ENCODE measurements around the gene GNB1. TPM values are rescaled to one million over a fixed set of nuclear protein-coding genes. Genes with fewer than 3 reads are reported as not detected.

GNB1 gene
- total and polyA plus RNA-seq, 10 of the 15 experiments (the other 5 are each of a cell fraction or from before 2014, with no cell fraction given) = 23.0 to 392 (median 93.9) TPM

DNA sequence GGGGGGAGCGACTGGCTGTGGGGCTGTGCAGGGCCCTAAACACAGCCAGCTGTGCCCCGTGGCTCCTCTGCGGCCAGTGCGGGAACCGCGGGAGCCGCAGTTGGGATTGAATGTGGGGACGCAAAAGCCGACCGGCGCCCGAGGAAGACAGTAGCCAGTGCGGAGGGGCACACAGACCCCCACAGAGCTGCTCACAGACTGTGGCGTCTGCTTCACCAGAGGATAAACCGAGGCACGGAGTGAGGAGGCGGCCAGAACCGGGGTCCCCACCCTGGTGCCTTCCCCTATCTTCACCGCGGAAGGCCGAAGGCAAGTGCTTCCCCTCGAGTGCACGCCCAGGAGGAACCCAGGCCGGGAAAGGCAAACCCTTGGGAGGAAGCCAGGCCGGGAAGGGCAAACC lies 36.9 kb upstream of the GNB1 start:
- H3K27ac ChIP-seq (ENCODE audit: control insufficient read depth, insufficient read depth) = no peak overlapping the region
- BruUV-seq (replicated peaks) = no TSS peak
- no peak for DNase-seq (ENCODE audit: low read depth, low spot score)
- no peak overlapping the region for H2AFZ ChIP-seq (ENCODE audit: control insufficient read depth, low read depth, low read length)
- no peak overlapping the region for H3K4me3 ChIP-seq
- H3K4me2 ChIP-seq (ENCODE audit: control insufficient read depth, insufficient read depth) = no peak overlapping the region
- H3K27me3 ChIP-seq (replicated peaks in 1 of 2; ENCODE audit: control insufficient read depth in 2 of 2, insufficient read depth in 2 of 2, low read length in 1 of 2) = no peaks in the 10 kb centered on the region
- FAIRE-seq = no peak
- H3K9ac ChIP-seq (ENCODE audit: control insufficient read depth, insufficient read depth, low read length) = no peak overlapping the region
- WGBS (ENCODE audit: insufficient coverage, insufficient replicate concordance, low lambda C conversion rate, missing lambda C conversion rate) = 59% methylated on average over 24 of the region's 25 CpGs
- TF ChIP-seq, protein P1, sequence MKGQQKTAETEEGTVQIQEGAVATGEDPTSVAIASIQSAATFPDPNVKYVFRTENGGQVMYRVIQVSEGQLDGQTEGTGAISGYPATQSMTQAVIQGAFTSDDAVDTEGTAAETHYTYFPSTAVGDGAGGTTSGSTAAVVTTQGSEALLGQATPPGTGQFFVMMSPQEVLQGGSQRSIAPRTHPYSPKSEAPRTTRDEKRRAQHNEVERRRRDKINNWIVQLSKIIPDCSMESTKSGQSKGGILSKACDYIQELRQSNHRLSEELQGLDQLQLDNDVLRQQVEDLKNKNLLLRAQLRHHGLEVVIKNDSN (IDR thresholded peaks at IDR 0.05; ENCODE audit: borderline replicate concordance, extremely low read length, insufficient read depth, low read depth, low read length) = no peak
- TF ChIP-seq RCOR1 (conservative IDR thresholded peaks at IDR 0.05; ENCODE audit: low read depth, low read length) (no peak), RB1 (IDR thresholded peaks at IDR 0.05; ENCODE audit: borderline replicate concordance) (no peak), ZNF24 (IDR thresholded peaks at IDR 0.05) (no peak), RELA (IDR thresholded peaks at IDR 0.05; ENCODE audit: borderline replicate concordance, partially characterized antibody) (no peak), CREM (IDR thresholded peaks at IDR 0.05; ENCODE audit: low read depth) (no peak), PML (IDR thresholded peaks at IDR 0.05; ENCODE audit: low read length) (no peak), TAF1 (IDR thresholded peaks at IDR 0.05; ENCODE audit: borderline replicate concordance, low read depth, low read length) (no peak), RBBP5 (conservative IDR thresholded peaks at IDR 0.05) (no peak), YY1 (IDR thresholded peaks at IDR 0.05; ENCODE audit: low read depth, low read length) (no peak), KDM1A (IDR thresholded peaks at IDR 0.05; ENCODE audit: borderline replicate concordance) (no peak)
- TF ChIP-seq, protein P2, sequence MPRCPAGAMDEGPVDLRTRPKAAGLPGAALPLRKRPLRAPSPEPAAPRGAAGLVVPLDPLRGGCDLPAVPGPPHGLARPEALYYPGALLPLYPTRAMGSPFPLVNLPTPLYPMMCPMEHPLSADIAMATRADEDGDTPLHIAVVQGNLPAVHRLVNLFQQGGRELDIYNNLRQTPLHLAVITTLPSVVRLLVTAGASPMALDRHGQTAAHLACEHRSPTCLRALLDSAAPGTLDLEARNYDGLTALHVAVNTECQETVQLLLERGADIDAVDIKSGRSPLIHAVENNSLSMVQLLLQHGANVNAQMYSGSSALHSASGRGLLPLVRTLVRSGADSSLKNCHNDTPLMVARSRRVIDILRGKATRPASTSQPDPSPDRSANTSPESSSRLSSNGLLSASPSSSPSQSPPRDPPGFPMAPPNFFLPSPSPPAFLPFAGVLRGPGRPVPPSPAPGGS (IDR thresholded peaks at IDR 0.05; ENCODE audit: borderline replicate concordance, insufficient read depth, low read depth, low read length, poor library complexity, severe bottlenecking) = no peak
- TF ChIP-seq, protein P3, sequence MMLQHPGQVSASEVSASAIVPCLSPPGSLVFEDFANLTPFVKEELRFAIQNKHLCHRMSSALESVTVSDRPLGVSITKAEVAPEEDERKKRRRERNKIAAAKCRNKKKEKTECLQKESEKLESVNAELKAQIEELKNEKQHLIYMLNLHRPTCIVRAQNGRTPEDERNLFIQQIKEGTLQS (IDR thresholded peaks at IDR 0.05; ENCODE audit: borderline replicate concordance, extremely low read depth, low read depth, low read length) = no peak
- TF ChIP-seq, protein P4, sequence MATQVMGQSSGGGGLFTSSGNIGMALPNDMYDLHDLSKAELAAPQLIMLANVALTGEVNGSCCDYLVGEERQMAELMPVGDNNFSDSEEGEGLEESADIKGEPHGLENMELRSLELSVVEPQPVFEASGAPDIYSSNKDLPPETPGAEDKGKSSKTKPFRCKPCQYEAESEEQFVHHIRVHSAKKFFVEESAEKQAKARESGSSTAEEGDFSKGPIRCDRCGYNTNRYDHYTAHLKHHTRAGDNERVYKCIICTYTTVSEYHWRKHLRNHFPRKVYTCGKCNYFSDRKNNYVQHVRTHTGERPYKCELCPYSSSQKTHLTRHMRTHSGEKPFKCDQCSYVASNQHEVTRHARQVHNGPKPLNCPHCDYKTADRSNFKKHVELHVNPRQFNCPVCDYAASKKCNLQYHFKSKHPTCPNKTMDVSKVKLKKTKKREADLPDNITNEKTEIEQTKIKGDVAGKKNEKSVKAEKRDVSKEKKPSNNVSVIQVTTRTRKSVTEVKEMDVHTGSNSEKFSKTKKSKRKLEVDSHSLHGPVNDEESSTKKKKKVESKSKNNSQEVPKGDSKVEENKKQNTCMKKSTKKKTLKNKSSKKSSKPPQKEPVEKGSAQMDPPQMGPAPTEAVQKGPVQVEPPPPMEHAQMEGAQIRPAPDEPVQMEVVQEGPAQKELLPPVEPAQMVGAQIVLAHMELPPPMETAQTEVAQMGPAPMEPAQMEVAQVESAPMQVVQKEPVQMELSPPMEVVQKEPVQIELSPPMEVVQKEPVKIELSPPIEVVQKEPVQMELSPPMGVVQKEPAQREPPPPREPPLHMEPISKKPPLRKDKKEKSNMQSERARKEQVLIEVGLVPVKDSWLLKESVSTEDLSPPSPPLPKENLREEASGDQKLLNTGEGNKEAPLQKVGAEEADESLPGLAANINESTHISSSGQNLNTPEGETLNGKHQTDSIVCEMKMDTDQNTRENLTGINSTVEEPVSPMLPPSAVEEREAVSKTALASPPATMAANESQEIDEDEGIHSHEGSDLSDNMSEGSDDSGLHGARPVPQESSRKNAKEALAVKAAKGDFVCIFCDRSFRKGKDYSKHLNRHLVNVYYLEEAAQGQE (IDR thresholded peaks at IDR 0.05; ENCODE audit: low read depth, low read length) = no peak
- no peaks in the 10 kb centered on the region for H3K4me1 ChIP-seq (ENCODE audit: control insufficient read depth, insufficient read depth, low read length)
- ChIA-PET POLR2A (no interaction called here), RAD21 (ENCODE audit: unreplicated experiment) (no interaction called here), SMC1A (ENCODE audit: uncharacterized antibody, unreplicated experiment) (no interaction called here), CTCF (no interaction called here)
- no peaks in the 10 kb centered on the region for H3K36me3 ChIP-seq (ENCODE audit: control insufficient read depth in 2 of 2, insufficient read depth in 2 of 2, low read length in 1 of 2)
- no peaks in the 10 kb centered on the region; the same call in 2 of the 3 replicates for H3K9me3 ChIP-seq (replicated peaks; ENCODE audit: control insufficient read depth, insufficient read depth, low read length)
- H3K79me2 ChIP-seq (ENCODE audit: control insufficient read depth, insufficient read depth, low read length) = no peaks in the 10 kb centered on the region
- H4K20me1 ChIP-seq (ENCODE audit: control insufficient read depth, insufficient read depth) = no peaks in the 10 kb centered on the region
- intact Hi-C loops (cut with micrococcal nuclease; ENCODE audit: unreplicated experiment) = no loop called here
- in situ Hi-C loops (cut with MboI) = no loop called here
- no peak for ATAC-seq

Data from GM12878 (cell line).